Smooth muscle cell (in vitro differentiated cells): ENCODE data around the gene HERC6. TPM values are rescaled to one million over a fixed set of nuclear protein-coding genes. Genes with fewer than 3 reads are reported as not detected.

Source experiments
- DNase-seq: peaks from one replicate; lab custom pipeline; 2025; ENCODE audit not compliant: unreplicated experiment; lab: John Stamatoyannopoulos, UW
- H2AFZ ChIP-seq: fragments of 200-600 bp; sonication (generic); 2 replicates; pipeline ENCODE4 v1.6.0; 2016; ENCODE audit warnings: antibody characterized with exemption, low read depth, mild to moderate bottlenecking
- H3F3A ChIP-seq: fragments of 200-600 bp; sonication (generic); 2 replicates; pipeline ENCODE4 v1.6.0; 2017; ENCODE audit warnings: antibody characterized with exemption, low read depth
- H3K27ac ChIP-seq: fragments of 200-600 bp; sonication (generic); 2 replicates; pipeline ENCODE4 v1.5.1; 2016; ENCODE audit warnings: low read depth, mild to moderate bottlenecking
- H3K27me3 ChIP-seq: fragments of 200-600 bp; sonication (generic); 2 replicates; pipeline ENCODE4 v1.6.1; 2016; ENCODE audit warnings: low read depth, mild to moderate bottlenecking
- H3K36me3 ChIP-seq: fragments of 200-600 bp; sonication (generic); 2 replicates; pipeline ENCODE4 v1.5.1; 2016; ENCODE audit warnings: low read depth
- H3K4me1 ChIP-seq: fragments of 200-600 bp; sonication (generic); 2 replicates; pipeline ENCODE4 v1.5.1; 2016; ENCODE audit warnings: low read depth
- H3K4me2 ChIP-seq: fragments of 200-600 bp; sonication (generic); 2 replicates; pipeline ENCODE4 v1.6.0; 2016; ENCODE audit warnings: mild to moderate bottlenecking
- H3K4me3 ChIP-seq: fragments of 200-600 bp; sonication (generic); 2 replicates; pipeline ENCODE4 v1.5.1; 2016; ENCODE audit warnings: mild to moderate bottlenecking
- H3K79me2 ChIP-seq: fragments of 200-600 bp; sonication (generic); 2 replicates; pipeline ENCODE4 v1.6.0; 2016; ENCODE audit warnings: low read depth, mild to moderate bottlenecking
- H3K9ac ChIP-seq: fragments of 200-600 bp; sonication (generic); 2 replicates; pipeline ENCODE4 v1.6.0; 2016; ENCODE audit warnings: low read depth
- H3K9me3 ChIP-seq: fragments of 200-600 bp; sonication (generic); replicated peaks from 2 replicates; pipeline ENCODE4 v1.5.1; 2016; ENCODE audit warnings: low read depth
- H4K20me1 ChIP-seq: fragments of 200-600 bp; sonication (generic); 2 replicates; pipeline ENCODE4 v1.6.0; 2016; ENCODE audit warnings: low read depth
- WGBS: methylation state at CpG from one replicate; pipeline ENCODE4 v1.1.7; 2016; ENCODE audit warnings: low lambda C conversion rate; 5-methylcytosine and 5-hydroxymethylcytosine counted together
- polyA plus RNA-seq: library from polyadenylated mRNA; unstranded; fragments of >200 nt; fragmentation: Nextera tagmentation; extraction: Ambion mirVana; gene quantifications from 2 replicates; pipeline ENCODE4 v1.2.1, GENCODE V29; 2016
- total RNA-seq: library from RNA; depleted of rRNA; stranded (reverse); fragments of >200 nt; gene quantifications from 2 replicates; pipeline ENCODE4 v1.2.3, GENCODE V29; 2014
- TF ChIP-seq, protein P1 (sequence below): fragments of 200-600 bp; sonication (generic); IDR thresholded peaks from 2 replicates; pipeline ENCODE4 v1.5.1; 2017; ENCODE audit warnings: borderline replicate concordance, mild to moderate bottlenecking, antibody characterized with exemption; ENCODE audit not compliant: insufficient read depth, poor library complexity, severe bottlenecking

Gene HERC6
- 0.45 and 0.58 TPM in 2 replicates for total RNA-seq
- polyA plus RNA-seq, result 0.39 and 1.3 TPM in 2 replicates

DNA sequence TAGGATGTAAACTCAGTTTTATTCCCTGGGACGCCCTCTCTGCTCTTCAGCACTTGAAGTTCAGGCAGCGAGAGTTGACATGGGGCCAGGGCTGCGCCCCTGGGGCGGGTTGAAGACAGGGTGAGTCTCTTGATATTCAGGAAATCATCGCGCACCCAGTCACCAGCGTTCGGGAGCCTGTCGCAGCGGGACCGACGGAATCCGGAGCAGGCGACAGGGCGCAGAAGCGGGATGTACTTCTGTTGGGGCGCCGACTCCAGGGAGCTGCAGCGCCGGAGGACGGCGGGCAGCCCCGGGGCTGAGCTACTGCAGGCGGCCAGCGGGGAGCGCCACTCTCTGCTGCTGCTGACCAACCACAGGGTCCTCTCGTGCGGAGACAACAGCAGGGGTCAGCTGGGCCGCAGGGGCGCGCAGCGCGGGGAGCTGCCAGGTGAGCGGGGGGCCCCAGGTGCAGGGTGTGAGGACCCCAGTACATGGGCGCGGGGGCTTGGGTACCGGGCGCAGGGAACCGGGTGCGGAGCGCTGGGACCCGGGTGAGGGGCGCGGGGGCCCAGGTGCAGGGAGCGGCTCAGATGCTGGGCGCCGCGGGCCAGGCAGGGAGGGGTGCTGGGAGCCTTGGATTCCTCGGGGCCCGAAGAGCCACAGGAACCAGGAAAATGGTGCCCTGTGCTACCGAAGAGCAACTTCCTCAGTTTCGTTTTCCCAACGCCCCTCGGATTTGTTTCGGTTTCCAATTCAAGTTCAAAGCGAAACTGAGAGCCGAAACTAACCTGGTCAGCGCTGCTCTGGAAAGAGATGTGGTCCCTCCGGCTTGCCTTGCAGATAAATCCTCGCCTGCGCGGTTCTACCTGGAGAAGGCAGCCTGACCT, at the start of gene HERC6:
Gene HERC6, plus strand, starts transcription at position 162 of the 869 bp plus-strand sequence. Its CDS starts 70 bp downstream, at position 232.
- no peaks in the 10 kb centered on the region for H3K9me3 ChIP-seq
- H2AFZ ChIP-seq, result peak within 1 kb of the TSS; percentile 99
- peak; percentile 27 for DNase-seq
- H3K4me2 ChIP-seq, result peak within 1 kb of the TSS; percentile 94
- TF ChIP-seq, protein P1, sequence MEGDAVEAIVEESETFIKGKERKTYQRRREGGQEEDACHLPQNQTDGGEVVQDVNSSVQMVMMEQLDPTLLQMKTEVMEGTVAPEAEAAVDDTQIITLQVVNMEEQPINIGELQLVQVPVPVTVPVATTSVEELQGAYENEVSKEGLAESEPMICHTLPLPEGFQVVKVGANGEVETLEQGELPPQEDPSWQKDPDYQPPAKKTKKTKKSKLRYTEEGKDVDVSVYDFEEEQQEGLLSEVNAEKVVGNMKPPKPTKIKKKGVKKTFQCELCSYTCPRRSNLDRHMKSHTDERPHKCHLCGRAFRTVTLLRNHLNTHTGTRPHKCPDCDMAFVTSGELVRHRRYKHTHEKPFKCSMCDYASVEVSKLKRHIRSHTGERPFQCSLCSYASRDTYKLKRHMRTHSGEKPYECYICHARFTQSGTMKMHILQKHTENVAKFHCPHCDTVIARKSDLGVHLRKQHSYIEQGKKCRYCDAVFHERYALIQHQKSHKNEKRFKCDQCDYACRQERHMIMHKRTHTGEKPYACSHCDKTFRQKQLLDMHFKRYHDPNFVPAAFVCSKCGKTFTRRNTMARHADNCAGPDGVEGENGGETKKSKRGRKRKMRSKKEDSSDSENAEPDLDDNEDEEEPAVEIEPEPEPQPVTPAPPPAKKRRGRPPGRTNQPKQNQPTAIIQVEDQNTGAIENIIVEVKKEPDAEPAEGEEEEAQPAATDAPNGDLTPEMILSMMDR, result peak; percentile 48
- H3K4me3 ChIP-seq, result peak within 1 kb of the TSS; percentile 81
- H3K4me1 ChIP-seq, result no peaks in the 10 kb centered on the region
- H3K36me3 ChIP-seq, result no peaks in the 10 kb centered on the region
- no peak within 1 kb of the TSS for H3K27ac ChIP-seq
- no peaks in the 10 kb centered on the region for H4K20me1 ChIP-seq
- H3K79me2 ChIP-seq, result no peaks in the 10 kb centered on the region
- peaks cover 7% of the 10 kb centered on the region for H3K27me3 ChIP-seq
- peak within 1 kb of the TSS; percentile 57 for H3K9ac ChIP-seq
- 3% methylated on average over 59 of the region's 62 CpGs for WGBS
- H3F3A ChIP-seq, result no peaks in the 10 kb centered on the region

DNA sequence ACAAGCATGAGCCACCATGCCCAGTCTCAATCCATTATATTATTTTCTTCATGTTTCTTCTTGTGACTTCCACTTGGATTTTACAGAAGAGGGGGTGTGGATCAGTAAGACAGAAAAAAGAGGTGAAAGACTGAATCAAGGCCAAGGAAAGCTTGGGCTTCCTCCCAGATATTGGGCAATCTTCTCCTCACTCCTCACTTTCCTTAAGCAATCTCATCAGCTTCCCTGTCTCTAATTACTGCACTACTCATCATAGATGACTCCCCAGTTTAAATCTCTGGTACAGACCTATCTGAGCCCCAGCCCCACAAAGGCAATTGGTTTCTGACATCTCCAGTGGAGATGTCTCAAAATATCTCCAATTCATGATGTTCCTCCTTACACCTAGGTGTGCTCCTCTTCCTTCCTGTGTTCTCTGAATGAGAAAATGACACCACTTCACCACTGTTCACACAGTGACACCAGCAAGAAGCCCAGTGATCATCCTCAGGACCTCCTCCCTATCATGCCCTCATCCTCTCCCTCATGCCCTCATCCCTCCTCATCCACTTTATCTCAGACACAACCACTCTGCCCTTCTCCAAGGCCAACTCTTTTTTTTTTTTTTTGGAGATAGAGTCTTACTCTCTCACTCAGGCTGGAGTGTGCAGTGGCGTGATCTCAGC, 44.8 kb upstream of the HERC6 start:
- no peaks in the 10 kb centered on the region for H3K36me3 ChIP-seq
- H3F3A ChIP-seq, result no peaks in the 10 kb centered on the region
- DNase-seq, result no peak
- H3K9me3 ChIP-seq, result no peaks in the 10 kb centered on the region
- no peaks in the 10 kb centered on the region for H3K4me1 ChIP-seq
- TF ChIP-seq, protein P1, result no peak
- H4K20me1 ChIP-seq, result no peaks in the 10 kb centered on the region
- H3K79me2 ChIP-seq, result no peaks in the 10 kb centered on the region
- no peaks in the 10 kb centered on the region for H3K27me3 ChIP-seq
- H3K27ac ChIP-seq, result no peak overlapping the region
- no peak overlapping the region for H2AFZ ChIP-seq
- 95% methylated on average over 1 of the region's 1 CpG for WGBS
- no peak overlapping the region for H3K4me2 ChIP-seq
- no peak overlapping the region for H3K4me3 ChIP-seq
- H3K9ac ChIP-seq, result no peak overlapping the region

DNA sequence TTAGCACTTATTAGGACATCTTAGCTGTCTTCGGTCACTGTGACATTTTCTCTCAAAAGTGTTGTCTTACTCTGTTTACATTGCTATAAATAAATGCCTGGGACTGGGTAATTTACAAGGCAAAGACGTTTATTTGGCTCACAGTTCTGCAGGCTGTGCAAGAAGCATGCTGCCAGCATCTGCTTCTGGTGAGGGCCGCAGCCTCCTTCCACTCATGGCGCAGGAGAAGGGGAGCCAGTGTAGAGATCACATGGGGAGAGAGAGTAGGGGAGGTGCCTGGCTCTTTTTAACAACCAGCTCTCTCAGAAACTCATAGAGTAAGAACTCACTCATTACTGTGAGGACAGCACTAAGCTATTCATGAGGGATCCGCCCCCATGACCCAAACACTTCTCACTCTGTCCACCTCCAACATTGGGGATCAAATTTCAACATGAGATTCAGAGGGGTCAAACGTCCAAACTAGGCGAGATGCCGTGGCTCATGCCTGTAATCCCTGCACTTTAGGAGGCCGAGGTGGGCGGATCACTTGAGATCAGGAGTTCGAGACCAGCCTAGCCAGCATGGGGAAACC, 43.5 kb upstream of the HERC6 start:
- H2AFZ ChIP-seq, result no peak overlapping the region
- no peaks in the 10 kb centered on the region for H3K4me1 ChIP-seq
- TF ChIP-seq, protein P1, result no peak
- H3K27me3 ChIP-seq, result no peaks in the 10 kb centered on the region
- H3K27ac ChIP-seq, result no peak overlapping the region
- H3K9me3 ChIP-seq, result no peaks in the 10 kb centered on the region
- no peak for DNase-seq
- H3K36me3 ChIP-seq, result no peaks in the 10 kb centered on the region
- H3K9ac ChIP-seq, result no peak overlapping the region
- WGBS, result 65% methylated on average over 11 of the region's 11 CpGs
- no peaks in the 10 kb centered on the region for H3K79me2 ChIP-seq
- no peaks in the 10 kb centered on the region for H3F3A ChIP-seq
- no peak overlapping the region for H3K4me3 ChIP-seq
- H3K4me2 ChIP-seq, result no peak overlapping the region
- H4K20me1 ChIP-seq, result no peaks in the 10 kb centered on the region
